ENCODE measurements around the gene TANC1.

DNA sequence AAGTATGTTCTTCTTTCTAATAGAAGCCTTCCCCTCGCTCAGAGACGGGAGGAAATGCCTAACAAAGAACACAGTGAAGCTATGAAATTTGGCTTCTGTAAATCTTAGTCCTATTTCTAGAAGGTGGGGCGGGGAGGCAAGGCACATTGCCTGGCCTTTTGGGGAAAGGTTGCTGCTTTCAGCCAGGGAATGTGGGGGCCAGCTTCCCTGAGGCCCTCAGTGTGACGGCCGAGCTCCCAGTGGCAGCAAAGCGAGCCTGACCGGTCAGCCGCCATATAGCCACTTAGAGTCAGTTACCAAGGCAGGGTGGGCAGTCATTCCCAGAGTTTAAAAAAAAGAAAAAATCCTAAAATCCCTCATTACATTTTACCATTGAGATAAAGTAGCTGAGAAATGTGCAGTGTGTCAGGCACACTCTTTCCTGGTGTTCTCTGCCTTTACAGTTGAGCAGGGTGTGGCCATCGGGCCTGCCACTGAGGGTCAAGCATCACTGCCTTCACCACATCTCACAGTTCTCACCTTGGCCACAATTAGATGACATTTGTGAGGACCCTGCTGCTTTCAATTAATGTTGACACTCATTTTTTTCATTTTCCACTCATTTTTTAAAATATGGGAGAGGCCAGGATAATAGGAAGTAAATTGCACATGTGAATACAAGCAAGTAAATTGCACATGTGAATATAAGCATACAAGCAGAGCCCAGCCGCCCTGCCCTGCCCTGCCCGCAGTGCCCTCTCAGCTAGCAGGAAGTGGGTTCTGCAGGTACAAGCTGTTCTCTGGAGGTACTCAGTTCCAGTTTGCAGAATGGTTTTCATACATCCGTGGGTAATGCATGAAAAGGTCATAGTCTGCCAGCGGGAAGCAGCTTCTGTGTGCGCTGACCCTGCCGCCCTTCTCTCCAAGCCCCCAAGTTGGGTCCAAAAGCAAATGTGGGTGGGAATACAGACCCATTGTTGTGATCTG, 241.2 kb downstream of the TANC1 start:
- TF ChIP-seq, protein P1, sequence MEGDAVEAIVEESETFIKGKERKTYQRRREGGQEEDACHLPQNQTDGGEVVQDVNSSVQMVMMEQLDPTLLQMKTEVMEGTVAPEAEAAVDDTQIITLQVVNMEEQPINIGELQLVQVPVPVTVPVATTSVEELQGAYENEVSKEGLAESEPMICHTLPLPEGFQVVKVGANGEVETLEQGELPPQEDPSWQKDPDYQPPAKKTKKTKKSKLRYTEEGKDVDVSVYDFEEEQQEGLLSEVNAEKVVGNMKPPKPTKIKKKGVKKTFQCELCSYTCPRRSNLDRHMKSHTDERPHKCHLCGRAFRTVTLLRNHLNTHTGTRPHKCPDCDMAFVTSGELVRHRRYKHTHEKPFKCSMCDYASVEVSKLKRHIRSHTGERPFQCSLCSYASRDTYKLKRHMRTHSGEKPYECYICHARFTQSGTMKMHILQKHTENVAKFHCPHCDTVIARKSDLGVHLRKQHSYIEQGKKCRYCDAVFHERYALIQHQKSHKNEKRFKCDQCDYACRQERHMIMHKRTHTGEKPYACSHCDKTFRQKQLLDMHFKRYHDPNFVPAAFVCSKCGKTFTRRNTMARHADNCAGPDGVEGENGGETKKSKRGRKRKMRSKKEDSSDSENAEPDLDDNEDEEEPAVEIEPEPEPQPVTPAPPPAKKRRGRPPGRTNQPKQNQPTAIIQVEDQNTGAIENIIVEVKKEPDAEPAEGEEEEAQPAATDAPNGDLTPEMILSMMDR (IDR thresholded peaks at IDR 0.05): no peak
- TF ChIP-seq POLR2AphosphoS5 (IDR thresholded peaks at IDR 0.05): no peak

Measured in sigmoid colon (tissue), 4 donors.